Subcutaneous abdominal adipose tissue (tissue), 5 donors: ENCODE data around the gene LYZL2.
A peak's percentile ranks its signal among the peaks of the same experiment; 100 is the strongest.
"Not testable (repeated sequence)": the region's sequence is repeated elsewhere in the genome, so short reads cannot be mapped to it uniquely, and the experiment has no call there.

Experiments
- H3K27ac ChIP-seq: one replicate; pipeline ENCODE4 v1.7.0; 2013; ENCODE audit warnings: low read depth, mild to moderate bottlenecking, inconsistent platforms, low read length, moderate library complexity
- H3K27me3 ChIP-seq, 5 donors: one replicate each; pipeline ENCODE4 v1.7.0; 2013; ENCODE audit warnings: low read length in 5 of 5, inconsistent platforms in 1 of 5; ENCODE audit not compliant: control insufficient read depth in 5 of 5, insufficient read depth in 4 of 5
- H3K36me3 ChIP-seq, 5 donors: one replicate each; pipeline ENCODE4 v1.7.0; 2013; ENCODE audit warnings: low read length in 5 of 5; ENCODE audit not compliant: control insufficient read depth in 5 of 5, insufficient read depth in 5 of 5
- H3K4me1 ChIP-seq, 5 donors: one replicate each; pipeline ENCODE4 v1.7.0; 2013; ENCODE audit warnings: low read length in 5 of 5, mild to moderate bottlenecking in 3 of 5, moderate library complexity in 1 of 5; ENCODE audit not compliant: control insufficient read depth in 5 of 5, insufficient read depth in 5 of 5
- H3K4me3 ChIP-seq, 5 donors: one replicate each; pipeline ENCODE4 v1.7.0; 2013; ENCODE audit warnings: low read length in 5 of 5, low read depth in 1 of 5
- H3K9ac ChIP-seq, 5 donors: one replicate each; pipeline ENCODE4 v1.7.0; 2013; ENCODE audit warnings: low read length in 5 of 5, mild to moderate bottlenecking in 4 of 5, moderate library complexity in 3 of 5
- H3K9me3 ChIP-seq, 5 donors: one replicate each; pipeline ENCODE4 v1.7.0; 2013; ENCODE audit warnings: low read length in 5 of 5; ENCODE audit not compliant: control insufficient read depth in 5 of 5
- donor health status: healthy.
- donor health status: healthy.
- donor health status: healthy.
- donor health status: healthy.
- donor health status: healthy.

LYZL2 gene

DNA sequence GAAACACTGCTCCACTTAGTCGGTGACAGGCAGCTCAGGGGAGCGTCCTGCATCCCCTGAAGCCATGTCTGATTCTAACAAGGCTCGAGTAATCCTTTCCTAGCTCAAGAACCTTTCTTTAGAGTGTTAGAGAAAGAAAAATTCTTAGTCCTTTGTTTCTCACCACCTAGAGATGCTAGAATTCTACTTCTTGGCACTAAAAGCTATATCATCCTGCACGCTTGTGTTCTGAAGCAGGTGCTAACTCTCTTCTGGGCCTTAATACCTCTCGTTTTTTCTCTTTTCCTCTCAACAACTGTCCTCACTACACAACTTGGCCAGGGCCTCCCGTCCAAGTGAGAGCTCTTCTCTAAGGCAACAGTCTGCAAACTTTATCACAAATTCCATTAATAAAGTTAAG is at the start of gene LYZL2:
TSS of gene LYZL2 (minus strand) at position 101 of the 400 bp plus-strand sequence. CDS start 2,838 bp downstream, outside the sequence.
- Histone ChIP-seq H3K36me3 (no peaks in the 10 kb centered on the region), H3K27me3 (peaks cover 0 to 6% (median 0%) of the 10 kb centered on the region in 5 donors), H3K27ac (no peak within 1 kb of the TSS), H3K4me1 (no peaks in the 10 kb centered on the region), H3K9ac (no peak within 1 kb of the TSS), H3K9me3 (no peaks in the 10 kb centered on the region), H3K4me3 (no peak within 1 kb of the TSS)

DNA sequence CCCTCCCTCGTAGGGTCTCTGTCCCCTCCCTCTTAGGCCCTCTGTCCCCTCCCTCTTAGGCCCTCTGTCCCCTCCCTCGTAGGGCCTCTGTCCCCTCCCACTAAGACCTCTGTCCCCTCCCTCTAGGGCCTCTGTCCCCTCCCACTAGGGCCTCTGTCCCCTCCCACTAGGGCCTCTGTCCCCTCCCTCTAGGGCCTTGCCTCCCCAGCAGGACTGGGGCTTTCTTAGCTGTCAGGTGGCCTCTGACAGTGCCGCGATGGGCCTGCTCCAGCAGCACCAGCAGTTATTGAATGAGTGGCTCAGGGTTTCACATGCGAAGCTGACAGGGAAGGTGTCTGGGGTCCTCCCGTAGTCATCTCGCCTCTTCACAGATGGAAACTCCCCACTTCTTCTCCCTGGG is 48.1 kb upstream of the LYZL2 start:
- not testable (repeated sequence) for H3K4me1 ChIP-seq, H3K27me3 ChIP-seq, H3K27ac ChIP-seq, H3K4me3 ChIP-seq, H3K36me3 ChIP-seq, H3K9me3 ChIP-seq, H3K9ac ChIP-seq

DNA sequence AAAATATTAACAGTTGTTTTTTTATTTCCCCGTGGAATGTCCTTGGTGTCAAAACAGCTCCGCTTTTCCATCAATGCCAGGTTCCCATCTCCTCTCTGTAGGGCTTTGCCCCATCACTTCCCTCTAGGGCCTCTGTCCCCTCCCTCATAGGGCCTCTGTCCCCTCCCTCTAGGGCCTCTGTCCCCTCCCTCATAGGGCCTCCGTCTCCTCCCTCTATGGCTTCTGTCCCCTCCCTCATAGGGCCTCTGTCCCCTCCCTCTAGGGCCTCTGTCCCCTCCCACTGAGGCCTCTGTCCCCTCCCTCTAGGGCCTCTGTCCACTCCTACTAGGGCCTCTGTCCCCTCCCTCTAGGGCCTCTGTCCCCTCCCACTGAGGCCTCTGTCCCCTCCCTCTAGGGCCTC is 47.6 kb upstream of the LYZL2 start:
- not testable (repeated sequence) for H3K4me3 ChIP-seq, H3K27me3 ChIP-seq, H3K9me3 ChIP-seq, H3K36me3 ChIP-seq, H3K4me1 ChIP-seq, H3K9ac ChIP-seq, H3K27ac ChIP-seq

DNA sequence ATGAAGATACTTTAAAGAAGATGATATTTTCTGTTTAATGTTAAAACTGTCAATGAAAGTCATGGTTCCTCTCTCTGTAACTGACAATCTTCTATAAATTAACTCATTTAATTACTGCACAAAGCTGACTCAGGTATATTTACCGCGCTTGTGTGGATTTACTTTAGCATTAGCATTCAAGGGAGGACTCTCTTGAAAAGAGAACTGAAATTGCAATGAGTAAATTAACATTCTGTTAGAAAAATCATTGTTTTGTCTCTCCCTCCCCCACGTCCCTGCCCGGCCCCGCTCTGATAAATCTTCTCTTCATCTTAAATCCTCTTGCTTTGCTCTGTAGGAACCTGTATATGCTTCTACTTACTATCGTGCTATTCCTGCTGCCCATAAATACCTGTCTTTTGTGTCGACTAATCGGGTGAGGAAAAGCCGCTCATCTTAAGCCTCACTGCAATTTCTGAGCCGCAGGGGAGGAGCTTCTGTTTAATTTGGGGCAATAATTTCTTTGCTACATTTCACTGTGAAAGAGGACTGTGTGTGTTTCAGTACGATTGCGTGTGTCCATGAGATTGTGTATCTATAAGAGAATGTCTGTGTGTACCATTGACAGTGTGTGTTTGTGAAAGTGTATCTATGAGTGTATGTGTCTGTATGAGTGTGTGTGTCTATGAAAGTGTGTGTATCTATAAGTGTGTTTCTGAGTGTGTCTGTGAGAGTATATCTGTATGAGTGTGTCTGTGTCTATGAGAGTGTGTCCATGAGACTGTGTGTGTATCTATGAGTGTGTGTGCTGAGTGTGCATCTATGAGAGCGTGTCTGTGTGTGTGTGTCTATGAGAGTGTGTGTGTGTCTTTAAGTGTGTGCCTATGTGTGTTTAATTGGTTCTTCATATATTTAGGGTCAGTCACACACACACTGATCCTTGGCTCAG is 46.5 kb upstream of the LYZL2 start:
- H3K27me3 ChIP-seq: no peaks in the 10 kb centered on the region
- peaks cover 0 to 4% (median 0%) of the 10 kb centered on the region in 5 donors for H3K9me3 ChIP-seq
- H3K4me3 ChIP-seq: no peak overlapping the region
- no peak overlapping the region for H3K9ac ChIP-seq
- no peaks in the 10 kb centered on the region for H3K4me1 ChIP-seq
- H3K36me3 ChIP-seq: no peaks in the 10 kb centered on the region
- no peak overlapping the region for H3K27ac ChIP-seq

DNA sequence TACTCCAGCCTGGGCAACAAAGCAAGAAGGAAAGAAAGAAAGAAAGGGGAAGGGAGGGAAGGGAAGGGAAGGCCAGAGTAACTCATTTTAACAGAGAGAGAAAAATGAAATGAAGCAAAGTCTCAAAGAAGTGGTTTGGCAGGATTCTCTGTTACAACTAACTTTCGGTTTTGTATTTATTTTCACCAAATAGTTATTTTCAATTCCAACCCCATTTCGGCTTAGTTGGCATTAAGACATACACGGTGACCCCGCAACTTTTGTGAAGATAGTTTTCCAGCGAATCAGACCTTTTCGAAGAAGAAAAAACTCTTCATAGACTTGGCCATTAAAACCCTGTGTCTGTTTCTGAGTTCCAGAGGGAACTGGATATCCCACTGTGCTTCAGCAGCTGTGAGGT is 45.2 kb upstream of the LYZL2 start:
- peaks cover 0 to 4% (median 0%) of the 10 kb centered on the region in 5 donors for H3K9me3 ChIP-seq
- peaks cover 0 to 3% (median 0%) of the 10 kb centered on the region in 5 donors for H3K4me1 ChIP-seq
- H3K27me3 ChIP-seq: no peaks in the 10 kb centered on the region
- H3K4me3 ChIP-seq: no peak overlapping the region
- H3K36me3 ChIP-seq: no peaks in the 10 kb centered on the region
- no peak overlapping the region for H3K27ac ChIP-seq
- no peak overlapping the region for H3K9ac ChIP-seq

DNA sequence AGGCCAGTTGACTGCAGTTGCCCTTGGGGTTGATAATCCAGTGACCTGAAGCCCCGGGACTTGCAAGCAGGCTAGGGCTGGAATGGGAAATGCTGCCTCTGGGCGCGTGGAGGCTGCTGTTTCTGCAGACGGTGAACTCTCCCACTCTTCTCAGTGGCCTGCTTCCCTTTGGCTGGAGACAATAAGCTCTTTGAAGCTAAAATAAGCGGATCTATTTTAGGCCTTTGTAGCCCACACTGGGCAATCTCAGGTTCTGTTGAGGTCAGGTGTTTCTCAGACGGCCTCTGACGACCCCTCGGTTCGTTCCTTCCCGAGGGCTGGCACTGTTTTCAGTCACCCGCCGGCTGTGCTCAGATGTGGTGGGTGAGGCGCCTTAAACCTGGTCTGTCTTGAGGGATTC is 43.7 kb upstream of the LYZL2 start:
- not testable (repeated sequence) for H3K4me3 ChIP-seq, H3K27ac ChIP-seq, H3K9ac ChIP-seq, H3K9me3 ChIP-seq, H3K27me3 ChIP-seq, H3K36me3 ChIP-seq, H3K4me1 ChIP-seq

DNA sequence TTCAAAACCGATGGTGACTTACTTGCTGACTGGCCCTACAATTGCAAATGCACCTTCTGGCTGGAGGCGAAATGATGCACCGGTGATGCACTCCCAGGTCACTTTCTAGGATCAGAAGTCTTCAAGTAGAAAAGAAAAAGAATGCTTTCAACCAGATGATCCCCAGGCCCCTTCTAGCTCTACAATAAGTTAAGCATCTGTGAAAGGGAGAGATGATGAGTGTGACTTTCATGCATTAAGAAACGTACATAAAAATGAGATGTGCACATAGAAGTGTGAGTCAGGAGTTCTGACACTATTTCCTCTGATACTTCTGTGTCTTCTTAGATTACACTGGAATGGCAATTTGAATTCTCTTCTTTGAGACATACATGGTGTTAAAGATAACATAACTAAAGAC is 42.8 kb upstream of the LYZL2 start:
- H3K27me3 ChIP-seq, H3K9ac ChIP-seq, H3K9me3 ChIP-seq, H3K4me3 ChIP-seq, H3K4me1 ChIP-seq, H3K27ac ChIP-seq, H3K36me3 ChIP-seq: not testable (repeated sequence)

DNA sequence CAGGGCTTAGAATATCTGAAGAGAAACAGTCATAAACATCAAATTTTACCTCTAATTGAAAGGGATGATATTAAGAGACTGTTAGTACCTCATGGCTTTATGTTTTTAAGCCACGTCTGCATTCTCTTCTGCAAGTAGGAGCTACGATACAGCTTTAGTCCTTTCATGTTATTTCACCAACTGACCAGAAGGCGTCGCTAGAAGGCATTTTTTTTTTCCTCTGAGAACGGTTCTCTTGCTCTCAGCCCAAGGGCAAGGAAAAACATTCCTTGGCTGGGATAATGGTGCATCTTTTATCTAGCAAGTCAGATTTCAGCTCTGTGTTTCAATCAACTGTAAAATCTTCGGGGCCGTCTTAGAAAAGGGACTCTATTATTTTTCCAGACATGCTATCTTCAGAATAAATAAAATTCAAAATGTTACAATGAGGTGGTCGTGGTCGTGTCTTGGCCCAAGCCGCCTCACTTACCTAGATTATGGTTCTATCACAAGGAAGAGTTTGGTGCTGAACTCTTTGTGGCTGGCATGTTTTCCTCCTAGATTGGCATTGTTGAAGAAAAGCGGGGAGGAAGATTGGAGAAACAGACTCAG is 41.6 kb upstream of the LYZL2 start:
- no peaks in the 10 kb centered on the region for H3K36me3 ChIP-seq
- peak overlapping the region in 1 of 5 donors; percentile 24 for H3K9ac ChIP-seq
- H3K4me1 ChIP-seq: peaks cover 0 to 3% (median 0%) of the 10 kb centered on the region in 5 donors
- H3K4me3 ChIP-seq: peak overlapping the region; percentile 42 to 69 (median 51)
- no peak overlapping the region for H3K27ac ChIP-seq
- H3K27me3 ChIP-seq: no peaks in the 10 kb centered on the region
- no peaks in the 10 kb centered on the region for H3K9me3 ChIP-seq

DNA sequence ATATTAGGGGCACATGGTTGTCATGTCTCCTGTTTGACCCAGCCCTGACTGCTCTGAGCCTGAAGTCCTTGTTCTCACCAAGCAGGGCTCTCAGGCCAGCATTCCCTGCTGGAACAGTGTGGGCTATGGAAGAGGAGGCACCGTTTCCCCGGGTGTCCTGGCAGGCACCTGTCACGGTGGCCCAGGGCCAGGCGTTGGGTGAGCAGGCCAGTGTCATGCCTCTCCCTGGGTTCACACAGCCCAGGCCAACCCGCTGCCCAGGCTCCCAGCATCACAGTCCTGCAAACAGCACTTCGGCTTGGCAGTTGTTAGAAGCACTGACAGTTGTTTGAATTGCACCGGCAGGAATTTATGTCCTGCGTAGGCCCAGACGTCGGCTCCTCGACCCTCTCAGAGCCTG is 38.4 kb upstream of the LYZL2 start:
- H3K4me3 ChIP-seq, H3K36me3 ChIP-seq, H3K9ac ChIP-seq, H3K27me3 ChIP-seq, H3K4me1 ChIP-seq, H3K9me3 ChIP-seq, H3K27ac ChIP-seq: not testable (repeated sequence)

DNA sequence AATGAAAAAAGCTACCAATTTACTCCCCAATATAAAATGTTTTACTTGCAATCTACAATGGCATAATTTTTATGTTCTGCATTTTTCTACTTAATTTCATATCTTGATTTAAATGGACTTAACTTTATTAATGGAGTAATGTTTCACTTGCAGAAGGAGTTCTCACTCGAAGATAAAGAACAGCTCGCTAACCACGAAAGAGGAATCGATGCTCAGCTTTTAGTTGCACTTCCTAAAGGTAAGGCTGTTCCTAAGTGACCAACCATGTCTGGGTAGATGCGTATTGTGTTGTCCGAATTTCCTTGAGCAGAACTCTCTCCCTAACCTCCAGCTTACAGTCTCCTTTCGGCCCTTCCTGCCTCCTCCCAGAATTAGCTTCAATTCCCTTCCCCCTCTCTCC is 33.9 kb upstream of the LYZL2 start:
- not testable (repeated sequence) for H3K36me3 ChIP-seq, H3K9me3 ChIP-seq, H3K4me1 ChIP-seq, H3K27ac ChIP-seq, H3K27me3 ChIP-seq, H3K9ac ChIP-seq, H3K4me3 ChIP-seq
